Gastroesophageal sphincter (tissue), 3 donors: ENCODE data around the gene E2F1.

Experiments
- EP300 ChIP-seq: sonication (generic); formaldehyde crosslinking; IDR thresholded peaks from one replicate; pipeline ENCODE4 v1.6.1; 2017; ENCODE audit warnings: antibody characterized with exemption, mild to moderate bottlenecking
- POLR2A ChIP-seq, 2 donors: fragments of 450-650 bp; IDR thresholded peaks; one replicate each; pipeline ENCODE4 v1.6.1; 2017; ENCODE audit warnings: antibody characterized with exemption in 2 of 2, mild to moderate bottlenecking in 2 of 2, moderate library complexity in 1 of 2
- TF ChIP-seq, protein P1 (sequence below), 4 experiments: fragments of 200-600 bp in 2 of 4; fragments of 450-650 bp in 2 of 4; sonication (generic) in 1 of 4; IDR thresholded peaks; one replicate each; pipeline ENCODE4 v1.5.1; 2017 to 2019; ENCODE audit warnings: antibody characterized with exemption in 4 of 4, mild to moderate bottlenecking in 2 of 4, moderate library complexity in 2 of 4

- TF ChIP-seq, protein P1, sequence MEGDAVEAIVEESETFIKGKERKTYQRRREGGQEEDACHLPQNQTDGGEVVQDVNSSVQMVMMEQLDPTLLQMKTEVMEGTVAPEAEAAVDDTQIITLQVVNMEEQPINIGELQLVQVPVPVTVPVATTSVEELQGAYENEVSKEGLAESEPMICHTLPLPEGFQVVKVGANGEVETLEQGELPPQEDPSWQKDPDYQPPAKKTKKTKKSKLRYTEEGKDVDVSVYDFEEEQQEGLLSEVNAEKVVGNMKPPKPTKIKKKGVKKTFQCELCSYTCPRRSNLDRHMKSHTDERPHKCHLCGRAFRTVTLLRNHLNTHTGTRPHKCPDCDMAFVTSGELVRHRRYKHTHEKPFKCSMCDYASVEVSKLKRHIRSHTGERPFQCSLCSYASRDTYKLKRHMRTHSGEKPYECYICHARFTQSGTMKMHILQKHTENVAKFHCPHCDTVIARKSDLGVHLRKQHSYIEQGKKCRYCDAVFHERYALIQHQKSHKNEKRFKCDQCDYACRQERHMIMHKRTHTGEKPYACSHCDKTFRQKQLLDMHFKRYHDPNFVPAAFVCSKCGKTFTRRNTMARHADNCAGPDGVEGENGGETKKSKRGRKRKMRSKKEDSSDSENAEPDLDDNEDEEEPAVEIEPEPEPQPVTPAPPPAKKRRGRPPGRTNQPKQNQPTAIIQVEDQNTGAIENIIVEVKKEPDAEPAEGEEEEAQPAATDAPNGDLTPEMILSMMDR (IDR thresholded peaks at IDR 0.05) = no peak
- TF ChIP-seq EP300 (no peak), POLR2A (IDR thresholded peaks at IDR 0.05) (no peak)
Observed at GRCh38 chr20:33679758-33680485, 6.3 kb downstream of the E2F1 start.
